ENCODE results near the gene GPR152. TPM values are rescaled to one million over a fixed set of nuclear protein-coding genes. Genes with fewer than 3 reads are reported as not detected.
A peak's percentile ranks its signal among the peaks of the same experiment; 100 is the strongest.

GPR152 gene
- total RNA-seq, 4 donors from 2014 or later: not detected

GRCh38 chr11:67432655-67433349 lies 19.7 kb downstream of the GPR152 start:
- Histone ChIP-seq H3K36me3 (peaks cover 37 to 80% (median 46%) of the 10 kb centered on the region in 3 donors), H3K4me1 (peaks cover 37 to 85% (median 39%) of the 10 kb centered on the region in 3 donors), H3K27me3 (no peaks in the 10 kb centered on the region), H3K27ac (peak overlapping the region in 1 of 4 donors; percentile 29), H3K9me3 (no peaks in the 10 kb centered on the region), H3K4me3 (no peak overlapping the region)
- DNase-seq: no peak
- TF ChIP-seq CTCF (IDR thresholded peaks at IDR 0.05) (no peak), POLR2A (IDR thresholded peaks at IDR 0.05) (no peak)
- intact Hi-C loops (cut with DNase I): no loop called here
- 73 to 82% methylated on average over 8 to 9 of the region's 22 CpGs for WGBS, 2 donors

DNA sequence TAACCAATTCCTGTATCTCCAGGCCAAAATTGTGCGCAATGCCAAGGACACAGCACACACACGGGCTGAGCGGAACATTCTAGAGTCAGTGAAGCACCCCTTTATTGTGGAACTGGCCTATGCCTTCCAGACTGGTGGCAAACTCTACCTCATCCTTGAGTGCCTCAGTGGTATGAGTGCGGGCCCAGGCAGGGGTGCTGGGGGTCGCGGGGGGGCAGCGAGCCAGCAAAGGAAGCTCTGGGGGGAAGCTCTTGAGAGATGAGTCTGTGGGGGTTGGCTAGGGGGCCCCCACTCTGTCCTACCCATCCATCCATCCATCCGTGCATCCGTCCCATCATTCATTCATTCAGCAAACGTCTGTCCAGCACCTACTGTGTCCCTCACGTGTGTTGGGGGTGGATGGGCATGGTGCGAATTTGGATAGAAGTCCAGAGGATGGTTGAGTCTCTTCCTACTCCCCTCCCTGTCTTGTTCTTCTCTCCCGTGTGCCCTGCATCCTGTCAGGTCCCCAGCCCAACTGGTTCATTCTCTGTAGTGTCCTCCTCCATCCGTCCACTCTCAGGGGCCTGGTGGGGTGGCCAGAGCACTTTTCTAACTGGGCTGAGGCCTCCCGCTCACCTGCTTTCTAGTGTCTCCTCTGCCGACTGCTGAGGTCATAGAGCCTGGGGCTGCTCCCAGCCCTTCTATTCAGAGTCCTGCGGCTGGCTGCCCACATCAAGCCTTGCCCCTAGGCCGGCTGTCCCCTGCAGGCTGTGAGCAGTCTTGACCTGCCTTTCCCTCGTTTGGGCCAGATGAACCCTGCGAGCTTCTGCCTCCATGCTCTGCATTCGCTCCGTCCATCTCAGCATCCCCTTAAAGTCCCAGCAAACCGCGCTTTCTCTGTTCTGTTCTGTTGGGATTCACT lies 20.9 kb downstream of the GPR152 start:
- Histone ChIP-seq H3K4me3 (no peak overlapping the region), H3K4me1 (peaks cover 39 to 81% (median 42%) of the 10 kb centered on the region in 3 donors), H3K36me3 (peaks cover 34 to 69% (median 44%) of the 10 kb centered on the region in 3 donors), H3K27me3 (no peaks in the 10 kb centered on the region), H3K27ac (no peak overlapping the region), H3K9me3 (no peaks in the 10 kb centered on the region)
- intact Hi-C loops (cut with DNase I): no loop called here
- WGBS, 2 donors: 85 to 89% methylated on average over 20 of the region's 24 CpGs
- no peak for DNase-seq
- TF ChIP-seq CTCF (IDR thresholded peaks at IDR 0.05) (no peak), POLR2A (IDR thresholded peaks at IDR 0.05) (no peak)

DNA sequence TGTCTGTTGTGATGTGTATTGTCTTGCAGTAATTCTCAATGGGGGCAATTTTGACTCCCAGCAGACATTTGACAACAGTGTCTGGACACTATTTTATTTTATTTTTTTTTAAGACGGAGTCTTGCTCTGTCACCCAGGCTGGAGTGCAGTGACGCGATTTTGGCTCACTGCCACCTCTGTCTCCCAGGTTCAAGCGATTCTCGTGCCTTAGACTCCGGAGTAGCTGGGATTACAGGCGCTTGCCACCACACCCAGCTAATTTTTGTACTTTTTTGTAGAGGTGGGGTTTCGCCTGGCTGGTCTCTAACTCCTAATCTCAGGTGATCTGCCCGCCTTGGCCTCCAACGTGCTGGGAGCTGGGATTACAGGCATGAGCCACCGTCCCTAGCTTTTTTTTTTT lies 22.8 kb downstream of the GPR152 start:
- 37 to 43% methylated on average over 9 to 11 of the region's 11 CpGs for WGBS, 2 donors
- no peaks in the 10 kb centered on the region for H3K9me3 ChIP-seq
- TF ChIP-seq CTCF (IDR thresholded peaks at IDR 0.05) (no peak), POLR2A (IDR thresholded peaks at IDR 0.05) (no peak)
- peak overlapping the region in 3 of 4 donors; percentile 85 to 95 (median 86) for H3K4me3 ChIP-seq
- no peaks in the 10 kb centered on the region for H3K27me3 ChIP-seq
- peaks cover 24 to 62% (median 28%) of the 10 kb centered on the region in 3 donors for H3K4me1 ChIP-seq
- H3K36me3 ChIP-seq: peaks cover 33 to 51% (median 33%) of the 10 kb centered on the region in 3 donors
- DNase-seq: no peak
- H3K27ac ChIP-seq: peak overlapping the region; percentile 93 to 97 (median 95)
- intact Hi-C loops (cut with DNase I): no loop called here

DNA sequence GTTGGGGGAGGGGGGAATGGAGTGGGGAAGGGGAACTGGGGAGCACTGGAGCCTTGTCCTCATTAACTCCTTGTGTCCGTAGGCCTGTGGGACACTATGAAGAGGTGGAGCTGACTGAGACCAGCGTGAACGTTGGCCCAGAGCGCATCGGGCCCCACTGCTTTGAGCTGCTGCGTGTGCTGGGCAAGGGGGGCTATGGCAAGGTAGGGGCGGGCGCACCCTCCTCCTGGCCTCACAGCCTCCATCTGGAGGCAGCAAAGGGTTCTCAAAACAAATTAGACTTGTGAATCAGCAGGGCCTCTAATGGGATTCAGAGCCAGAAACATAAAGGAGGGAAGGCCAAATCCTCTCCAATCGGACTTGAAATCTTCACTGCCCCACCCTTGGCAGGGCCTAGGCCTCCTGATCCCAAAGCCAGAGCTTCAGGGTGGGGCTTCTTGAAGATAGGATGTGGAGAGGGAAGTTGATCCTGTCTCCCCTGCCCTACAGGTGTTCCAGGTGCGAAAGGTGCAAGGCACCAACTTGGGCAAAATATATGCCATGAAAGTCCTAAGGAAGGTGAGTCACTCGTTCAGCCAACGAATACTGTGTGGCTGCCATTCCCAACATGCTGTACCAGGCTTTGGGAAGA lies 23.4 kb downstream of the GPR152 start:
- Histone ChIP-seq H3K36me3 (peaks cover 27 to 46% (median 27%) of the 10 kb centered on the region in 3 donors), H3K4me3 (peak overlapping the region; percentile 85 to 96 (median 90)), H3K9me3 (no peaks in the 10 kb centered on the region), H3K27ac (peak overlapping the region; percentile 93 to 97 (median 95)), H3K4me1 (peaks cover 22 to 56% (median 24%) of the 10 kb centered on the region in 3 donors), H3K27me3 (no peaks in the 10 kb centered on the region)
- intact Hi-C loops (cut with DNase I): no loop called here
- WGBS, 2 donors: 22 to 47% methylated on average over 2 to 9 of the region's 12 CpGs
- no peak for DNase-seq
- TF ChIP-seq CTCF (IDR thresholded peaks at IDR 0.05) (no peak), POLR2A (IDR thresholded peaks at IDR 0.05) (peak in 1 of 4 donors; percentile 24)
